Measurements from ENCODE around the gene IFNL2. TPM values are rescaled to one million over a fixed set of nuclear protein-coding genes. Genes with fewer than 3 reads are reported as not detected.

The IFNL2 gene
- total and polyA plus RNA-seq, 2 of the 4 experiments (the other 2 are of a cell fraction), result not detected

GRCh38 chr19:39314016-39314728 is 46.0 kb downstream of the IFNL2 start:
- H2AFZ ChIP-seq (replicated peaks; ENCODE audit: low read length, poor library complexity), result no peak overlapping the region
- BruUV-seq (replicated peaks), result no TSS peak
- no peak overlapping the region for H4K5ac ChIP-seq (ENCODE audit: low read depth, low read length)
- no peak overlapping the region for H2BK20ac ChIP-seq (ENCODE audit: low read depth, low read length)
- no peak overlapping the region for H3K27ac ChIP-seq (ENCODE audit: insufficient read depth, low read length)
- ATAC-seq (ENCODE audit: low read depth), result no peak
- H3K9me1 ChIP-seq (ENCODE audit: insufficient read depth, low read length), result no peaks in the 10 kb centered on the region
- no peak overlapping the region for H2BK120ac ChIP-seq (ENCODE audit: low read depth, low read length)
- no peak overlapping the region for H2AK9ac ChIP-seq (replicated peaks; ENCODE audit: low read depth, low read length, poor library complexity)
- no peaks in the 10 kb centered on the region for H3K4me1 ChIP-seq (ENCODE audit: control insufficient read depth, insufficient read depth, low read length)
- H3K23ac ChIP-seq (ENCODE audit: low read depth, low read length), result no peak overlapping the region
- CTCF ChIA-PET, result no interaction called here
- DNase-seq, result no peak
- no peak overlapping the region for H4K91ac ChIP-seq (ENCODE audit: insufficient read depth, low read depth, low read length)
- H2BK5ac ChIP-seq (ENCODE audit: low read depth, low read length, poor library complexity, severe bottlenecking), result no peak overlapping the region
- no peaks in the 10 kb centered on the region for H3K9me3 ChIP-seq (ENCODE audit: control insufficient read depth, insufficient read depth, low read length)
- H3K18ac ChIP-seq (ENCODE audit: low read depth, low read length), result no peak overlapping the region
- H3K4me2 ChIP-seq (ENCODE audit: low read depth, low read length), result no peak overlapping the region
- no peak overlapping the region for H4K8ac ChIP-seq (ENCODE audit: low read depth in 2 of 2, low read length in 2 of 2)
- H4K20me1 ChIP-seq (ENCODE audit: insufficient read depth, low read length), result no peaks in the 10 kb centered on the region; the same call in 1 of the 2 replicates
- intact Hi-C loops (cut with micrococcal nuclease) (no loop called here), in situ Hi-C loops (cut with MboI; ENCODE audit: low sequenced_read_pairs) (no loop called here), dilution Hi-C loops (cut with HindIII; ENCODE audit: low sequenced_read_pairs, unreplicated experiment) (no loop called here)
- POLR2A ChIA-PET (ENCODE audit: unreplicated experiment), result no interaction called here
- H3K56ac ChIP-seq (ENCODE audit: extremely low read depth, insufficient read depth, low read length), result no peak overlapping the region
- no peaks in the 10 kb centered on the region for H3K79me1 ChIP-seq (ENCODE audit: low read depth in 1 of 2, low read length in 2 of 2)
- H2BK15ac ChIP-seq (ENCODE audit: low read depth, low read length), result no peak overlapping the region
- peaks cover 8% of the 10 kb centered on the region for H3K27me3 ChIP-seq (ENCODE audit: control insufficient read depth, insufficient read depth, low read length)
- H3K14ac ChIP-seq (replicated peaks; ENCODE audit: low read depth, low read length), result no peak overlapping the region
- H3K9ac ChIP-seq (ENCODE audit: low read depth, low read length), result no peak overlapping the region
- TF ChIP-seq BHLHE40 (IDR thresholded peaks at IDR 0.05; ENCODE audit: low read depth, low read length), result no peak
- no peak for TF ChIP-seq ELK1 (IDR thresholded peaks at IDR 0.05; ENCODE audit: borderline replicate concordance, low read depth, low read length)
- no peak for TF ChIP-seq FOS (IDR thresholded peaks at IDR 0.05; ENCODE audit: low read depth, low read length)
- no peak for TF ChIP-seq NFE2L2 (IDR thresholded peaks at IDR 0.05; ENCODE audit: low read depth, low read length)
- TF ChIP-seq CHD1 (IDR thresholded peaks at IDR 0.05; ENCODE audit: low read depth, low read length), result no peak
- no peak overlapping the region for H3K4ac ChIP-seq (ENCODE audit: low read depth, low read length)
- WGBS, 2 experiments (ENCODE audit: extremely low coverage in 2 of 2, insufficient read length in 1 of 2), result 95% methylated on average over 49 of the region's 64 CpGs; no CpG with 5 or more reads in 1 of the 2 experiments
- H3K4me3 ChIP-seq (ENCODE audit: insufficient read depth, low read depth, low read length), result no peak overlapping the region
- no peak overlapping the region for H2AK5ac ChIP-seq (ENCODE audit: low read depth, low read length)
- no peaks in the 10 kb centered on the region for H3K36me3 ChIP-seq (ENCODE audit: control insufficient read depth, insufficient read depth, low read length)
